Fibroblast of peridontal ligament (primary cell): Measurements from ENCODE around the gene DHCR24.

Source experiments
- DNase-seq: peaks from one replicate; pipeline ENCODE4 v3.0.0-alpha.2; 2010; ENCODE audit errors: extremely low read depth

DHCR24 gene

DNA sequence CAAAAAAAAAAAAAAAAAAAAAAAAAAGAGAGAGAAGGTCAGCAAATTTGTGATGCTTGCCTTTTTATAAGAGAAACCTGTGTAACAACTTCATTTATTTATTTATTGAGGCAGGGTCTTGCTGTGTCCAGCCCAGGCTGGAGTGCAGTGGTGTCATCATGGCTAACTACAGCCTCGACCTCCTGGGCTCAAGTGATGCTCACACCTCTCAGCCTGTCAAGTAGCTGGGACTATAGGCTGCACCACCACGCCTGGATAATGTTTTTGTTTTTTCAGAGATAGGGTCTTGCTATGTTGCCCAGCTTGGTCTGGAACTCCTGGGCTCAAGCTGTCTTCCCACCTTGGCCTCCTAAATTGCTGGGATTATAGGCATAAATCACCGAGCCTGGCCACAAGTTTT lies 42.4 kb downstream of the DHCR24 start:
- no peak for DNase-seq

DNA sequence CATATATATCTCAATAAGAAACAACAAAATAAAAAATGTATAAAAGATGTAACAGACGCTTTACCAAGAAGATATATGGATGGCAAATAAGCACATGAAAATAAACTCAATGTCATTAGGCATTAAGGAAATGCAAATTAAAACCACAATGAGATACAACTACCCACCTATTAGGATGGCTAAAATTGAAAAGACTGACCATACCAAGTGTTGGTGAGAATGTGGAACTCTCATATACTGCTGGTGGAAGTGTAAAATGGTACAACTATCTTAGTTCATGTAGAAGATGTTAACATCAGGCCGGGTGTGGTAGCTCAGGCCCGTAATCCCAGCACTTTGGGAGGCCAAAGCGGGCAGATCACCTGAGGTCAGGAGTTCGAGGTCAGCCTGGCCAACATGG lies 43.5 kb downstream of the DHCR24 start:
- DNase-seq: no peak

DNA sequence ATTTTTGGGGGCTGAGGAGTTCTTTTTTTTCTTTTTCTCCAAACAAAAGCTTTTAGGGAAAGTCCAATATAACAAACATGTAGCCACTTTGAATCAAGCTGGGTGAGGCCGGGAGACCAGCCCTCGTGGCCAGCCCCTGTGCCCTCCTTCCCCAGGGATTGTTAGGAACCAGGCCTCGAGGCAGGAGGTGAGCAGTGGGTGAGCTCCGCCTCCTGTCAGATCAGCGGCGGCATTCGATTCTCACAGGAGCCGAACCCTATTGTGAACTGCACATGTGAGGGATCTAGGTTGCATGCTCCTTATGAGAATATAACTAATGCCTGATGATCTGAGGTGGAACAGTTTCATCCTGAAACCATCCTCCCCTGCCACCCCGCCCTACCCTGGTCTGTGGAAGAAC lies 44.0 kb downstream of the DHCR24 start:
- DNase-seq: no peak

DNA sequence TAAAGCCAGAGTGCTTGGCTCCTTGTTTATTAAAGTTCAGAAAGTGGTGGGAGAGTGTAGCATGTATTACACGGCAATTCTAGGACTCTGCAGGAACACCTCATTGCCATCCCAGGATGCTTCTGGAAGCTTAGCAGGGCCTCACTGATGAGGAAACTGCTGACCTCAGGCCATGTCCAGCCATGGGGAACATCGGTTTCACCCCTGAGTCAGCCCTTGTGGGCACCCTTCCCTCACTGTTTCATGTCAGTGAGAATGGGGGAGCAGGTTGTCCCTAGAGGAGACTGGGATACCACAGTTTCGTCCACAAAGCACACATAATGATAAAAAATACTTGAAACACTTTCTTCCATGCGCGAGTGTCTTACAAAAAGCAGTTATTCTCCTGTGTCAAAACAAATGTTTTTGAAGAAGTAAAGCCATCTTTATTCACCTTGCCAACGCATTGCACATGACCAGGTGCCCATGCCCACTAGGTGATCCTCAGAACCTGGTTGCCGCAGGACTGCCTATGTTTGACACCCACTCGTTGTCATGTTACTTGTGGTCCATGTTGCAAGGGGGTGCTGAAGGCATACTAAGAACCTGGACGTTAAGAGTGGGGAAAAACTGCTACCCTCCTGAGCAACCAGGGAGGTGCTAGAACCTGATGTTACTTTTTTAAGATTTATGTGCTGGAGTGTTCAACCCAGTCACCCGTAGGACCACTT lies 44.6 kb downstream of the DHCR24 start:
- no peak for DNase-seq

DNA sequence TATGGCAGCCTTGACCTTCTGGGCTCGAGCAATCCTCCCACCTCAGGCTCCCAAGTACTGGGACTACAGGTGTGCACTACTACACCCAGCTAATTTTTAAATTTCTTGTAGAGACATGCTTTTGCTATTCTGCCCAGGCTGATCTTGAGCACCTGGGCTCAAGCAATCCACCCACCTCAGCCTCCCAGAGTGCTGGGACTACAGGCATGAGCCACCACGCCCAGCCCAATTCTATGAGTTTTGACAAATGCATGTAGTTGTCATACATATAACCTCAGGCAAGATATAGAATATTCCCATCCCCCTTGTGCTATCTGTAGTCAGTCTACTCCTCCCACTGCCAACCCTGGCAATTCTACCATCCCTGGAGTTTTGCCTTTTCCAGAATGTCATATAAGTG lies 47.2 kb downstream of the DHCR24 start:
- DNase-seq: no peak

DNA sequence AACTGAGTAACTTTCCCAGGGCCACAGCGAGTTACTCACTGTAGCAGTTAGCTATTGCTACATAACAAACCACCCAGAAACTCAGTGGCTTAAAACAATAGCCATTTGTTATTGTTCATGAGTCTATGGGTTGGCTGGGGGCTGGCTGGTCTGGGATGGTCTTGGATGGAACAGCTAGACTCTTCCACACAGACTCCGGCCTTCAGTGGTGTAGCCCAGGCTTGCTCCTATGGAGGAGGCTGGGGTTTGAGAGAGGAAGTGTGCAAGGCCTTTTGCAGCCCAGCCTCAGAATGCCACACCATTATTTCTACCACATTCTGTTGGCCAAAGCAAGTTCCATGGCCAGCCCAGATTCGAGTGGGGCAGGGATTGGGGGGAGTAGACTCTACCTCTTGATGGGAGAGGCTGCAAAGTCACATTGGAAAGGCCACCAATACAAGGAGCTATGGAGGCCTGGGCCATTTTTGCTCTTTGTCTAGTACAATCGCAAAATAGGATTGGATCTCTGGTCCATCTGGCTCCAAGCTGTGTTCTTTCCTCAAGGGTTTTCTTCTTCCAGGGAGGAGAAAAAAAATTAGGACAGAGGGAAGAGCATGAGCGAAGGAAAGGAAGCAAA lies 48.3 kb downstream of the DHCR24 start:
- no peak for DNase-seq

DNA sequence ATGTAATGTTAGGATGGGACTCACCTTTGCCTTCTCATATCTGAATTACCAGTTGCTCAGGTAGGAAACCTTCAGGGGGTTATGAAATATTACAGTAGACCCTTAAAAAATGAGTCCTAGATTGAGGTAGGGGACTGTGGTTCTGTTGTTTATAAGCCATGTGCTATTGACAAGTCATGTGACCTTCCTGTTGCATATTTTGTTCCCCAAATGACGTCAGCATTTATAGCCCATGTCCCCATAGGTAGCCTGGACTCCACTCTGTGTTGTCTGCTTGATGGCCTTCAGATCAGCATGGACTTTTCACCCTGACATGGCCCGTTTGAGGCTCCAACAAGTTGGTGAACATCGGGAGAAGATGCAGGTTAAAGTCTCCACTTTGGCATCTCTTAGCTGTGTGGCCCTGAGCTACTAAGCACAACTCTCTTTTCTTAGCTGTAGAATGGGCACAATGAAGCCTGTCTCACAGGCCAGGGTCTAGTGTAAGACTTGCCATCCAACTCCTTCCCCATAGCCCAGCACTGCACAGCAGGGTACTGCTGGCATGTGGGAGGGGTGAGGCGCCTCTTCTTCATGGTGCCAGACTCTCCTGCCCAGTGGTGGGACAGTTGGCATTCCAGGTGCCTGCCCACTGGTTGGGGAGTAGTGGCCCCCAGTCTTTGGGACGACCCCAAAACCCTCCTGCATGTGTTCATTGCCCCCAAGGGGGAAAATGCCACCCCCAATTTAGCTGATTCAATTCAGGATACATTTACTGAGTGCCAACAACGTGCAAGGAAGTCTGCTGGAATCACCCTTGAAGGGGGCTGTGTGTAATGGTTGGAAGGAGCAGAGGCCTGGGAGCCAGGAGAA lies 49.8 kb downstream of the DHCR24 start:
- no peak for DNase-seq

DNA sequence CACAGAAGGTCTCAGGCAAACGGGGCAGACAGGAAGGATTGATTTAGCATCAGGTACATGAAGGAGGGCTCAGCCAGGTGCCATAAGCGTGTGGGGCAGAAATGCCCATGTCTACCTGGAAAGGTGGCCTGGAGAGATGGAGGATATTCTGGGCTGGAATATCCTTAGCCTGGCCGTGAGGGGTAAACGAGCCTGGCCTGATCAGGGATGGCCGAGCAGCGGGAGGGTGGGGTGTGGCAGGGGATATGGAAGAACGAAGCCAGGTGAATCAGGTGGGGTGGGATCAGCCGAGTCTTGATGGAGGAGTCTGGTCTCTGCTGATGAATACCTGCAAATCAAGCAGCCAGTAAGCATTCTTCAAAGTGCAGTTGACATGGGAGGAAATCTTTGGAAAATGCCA lies 50.4 kb downstream of the DHCR24 start:
- DNase-seq: no peak

DNA sequence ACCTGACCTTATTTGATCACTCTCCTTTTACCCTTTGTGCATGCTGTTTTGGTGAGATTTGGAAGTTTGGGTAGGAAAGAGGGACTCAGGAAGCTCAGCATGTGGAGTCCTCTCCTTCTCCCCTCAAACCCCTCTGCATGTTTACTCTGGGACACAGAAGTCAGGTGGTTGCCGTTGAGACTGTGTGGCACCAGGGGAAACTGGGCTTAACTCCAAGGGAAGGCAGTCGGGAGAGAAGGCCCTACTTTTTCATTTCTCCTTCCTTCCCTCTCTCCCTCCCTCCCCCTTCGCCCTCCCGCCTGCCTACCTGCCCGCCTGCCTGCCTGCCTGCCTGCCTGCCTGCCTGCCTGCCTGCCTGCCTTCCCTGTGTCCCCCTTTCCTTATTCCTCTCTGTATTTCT lies 51.0 kb downstream of the DHCR24 start:
- DNase-seq: no peak

DNA sequence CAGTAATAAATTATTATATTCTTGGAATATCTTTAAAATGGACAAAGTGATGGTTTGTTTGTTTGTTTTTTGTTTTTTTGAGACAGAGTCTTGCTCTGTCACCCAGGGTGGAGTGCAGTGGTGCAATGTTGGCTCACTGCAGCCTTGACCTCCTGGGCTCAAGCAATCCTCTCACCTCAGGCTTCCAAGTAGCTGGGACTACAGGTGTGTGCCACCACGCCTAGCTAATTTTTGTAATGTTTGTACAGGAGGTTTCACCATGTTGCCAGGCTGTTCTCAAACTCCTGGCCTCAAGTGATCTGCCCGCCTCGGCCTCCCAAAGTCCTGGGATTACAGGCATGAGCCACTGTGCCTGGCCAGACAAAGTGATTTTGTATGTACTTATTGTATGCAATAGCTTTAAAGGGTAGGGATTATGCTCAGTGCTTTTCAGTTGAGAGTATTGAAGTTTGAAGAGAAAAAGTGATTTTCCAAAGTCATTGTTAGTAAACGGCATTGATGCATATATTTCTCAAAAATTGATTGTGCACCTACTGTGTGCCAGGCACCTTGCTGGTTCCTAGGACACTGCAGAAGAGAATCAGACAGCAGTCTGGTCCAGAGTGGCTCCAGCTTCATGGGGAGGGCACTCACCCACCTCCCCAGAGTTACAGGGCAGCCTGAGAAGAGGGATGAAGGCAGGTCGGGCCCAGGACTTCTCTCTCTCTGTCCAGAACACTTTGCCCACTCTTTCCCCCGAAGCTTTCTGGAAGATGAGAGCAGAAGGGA lies 51.7 kb downstream of the DHCR24 start:
- no peak for DNase-seq

DNA sequence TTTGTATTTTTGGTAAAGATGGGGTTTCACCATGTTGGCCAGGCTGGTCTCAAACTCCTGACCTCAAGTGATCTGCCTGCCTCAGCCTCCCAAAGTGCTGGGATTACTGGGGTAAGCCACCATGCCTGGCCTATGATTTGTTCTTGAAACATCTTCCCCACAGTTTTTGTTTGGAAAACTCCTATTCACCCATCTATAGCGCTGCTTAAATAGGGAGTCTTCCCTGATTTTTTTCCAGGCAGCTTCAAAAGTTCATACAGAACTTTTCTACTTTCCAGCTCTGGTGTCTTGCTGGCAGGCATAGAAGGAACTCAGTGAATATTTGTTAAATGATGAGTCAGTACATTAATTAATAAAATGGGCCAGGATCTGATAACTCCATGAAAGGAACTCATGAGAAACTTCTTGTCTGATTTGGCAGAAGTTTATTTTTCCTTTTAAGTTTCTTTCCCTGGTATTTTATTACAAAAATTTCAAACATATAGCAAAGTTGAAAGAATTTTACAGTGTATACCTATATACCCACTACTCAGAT lies 52.9 kb downstream of the DHCR24 start:
- no peak for DNase-seq

DNA sequence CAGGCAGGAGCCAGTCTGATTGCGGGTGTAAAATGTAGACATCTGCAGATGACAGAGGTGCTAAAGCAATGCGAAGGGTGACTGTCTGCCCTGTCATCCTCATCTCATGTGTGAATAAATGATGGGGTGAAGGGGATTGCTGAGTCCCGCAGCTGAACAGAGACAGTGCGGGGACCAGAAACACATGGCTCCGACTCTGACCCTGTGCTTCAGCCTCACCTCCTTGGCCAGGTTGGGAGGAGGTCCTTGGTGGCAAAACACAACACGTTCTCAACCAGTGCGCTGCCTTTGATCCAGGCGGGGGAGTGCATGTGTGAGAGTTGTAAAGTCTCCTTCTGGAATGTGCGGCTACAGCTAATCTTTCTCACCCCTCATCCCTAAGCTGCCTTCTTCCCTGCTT lies 53.9 kb downstream of the DHCR24 start:
- DNase-seq: no peak

DNA sequence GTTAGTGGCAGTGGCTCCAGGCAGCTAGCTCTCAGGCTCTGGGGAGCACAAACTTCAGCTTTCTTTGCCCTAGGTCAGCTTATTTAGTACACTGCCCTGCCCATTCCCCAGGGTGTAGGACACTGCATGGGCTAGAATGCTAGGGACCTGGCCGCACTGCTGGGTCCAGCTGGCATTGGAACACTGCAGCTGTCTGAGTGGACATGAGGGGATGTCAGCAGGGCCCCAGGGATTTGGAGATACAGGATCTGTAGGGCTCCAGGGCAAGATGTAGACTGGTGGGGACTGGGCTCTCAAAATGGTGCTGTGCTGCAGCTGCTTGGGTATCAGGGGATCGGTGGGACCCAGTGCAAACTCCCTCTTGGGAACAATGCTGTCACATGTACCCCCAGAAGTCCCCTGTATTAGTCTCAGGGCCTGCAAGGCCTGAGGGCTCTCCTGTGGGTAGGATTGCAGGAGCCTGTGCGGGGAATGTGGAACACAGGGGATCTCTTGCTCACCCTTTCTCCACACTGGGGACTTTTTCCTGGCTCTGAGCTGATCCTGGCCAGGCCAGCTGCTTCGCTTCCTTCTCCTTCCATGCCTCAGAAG lies 60.7 kb downstream of the DHCR24 start:
- no peak for DNase-seq

DNA sequence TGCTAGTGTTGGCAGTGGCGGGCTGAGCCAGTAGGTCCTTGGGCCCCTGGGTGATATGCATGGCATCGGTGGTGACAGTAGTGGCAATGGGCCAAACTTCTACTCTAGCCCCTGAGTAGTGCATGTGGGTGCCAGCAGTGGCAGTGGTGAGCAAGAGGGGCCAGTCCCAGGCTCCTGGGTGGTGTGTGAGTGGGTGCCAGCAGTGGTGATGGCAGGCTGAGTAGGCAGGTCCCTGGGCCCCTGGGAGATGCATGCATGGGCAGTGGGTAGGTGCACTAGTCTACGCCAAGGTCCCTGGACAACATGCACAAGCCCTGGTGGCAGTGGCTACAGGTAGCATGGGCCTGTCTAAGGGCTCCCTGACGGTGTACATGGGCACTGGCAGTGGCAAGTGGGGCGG lies 61.3 kb downstream of the DHCR24 start:
- DNase-seq: no peak

DNA sequence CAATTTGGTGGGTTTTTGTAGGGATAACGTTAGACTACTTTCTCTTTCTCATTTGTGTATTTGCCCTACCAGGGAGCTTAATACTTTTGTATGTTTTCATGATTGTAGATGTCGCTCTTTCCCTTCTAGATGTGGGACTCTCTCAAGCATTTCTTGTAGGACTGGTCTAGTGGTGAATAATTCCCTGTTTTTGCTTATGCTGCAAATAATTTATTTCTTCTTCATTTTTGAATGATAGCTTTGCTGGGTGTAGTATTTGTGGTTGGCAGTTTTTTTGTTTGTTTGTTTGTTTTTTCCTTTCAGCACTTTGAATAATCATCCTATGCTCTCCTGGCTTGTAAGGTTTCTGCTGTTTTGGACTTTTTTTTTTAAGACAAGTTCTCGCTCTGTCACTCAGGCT lies 63.3 kb downstream of the DHCR24 start:
- no peak for DNase-seq

DNA sequence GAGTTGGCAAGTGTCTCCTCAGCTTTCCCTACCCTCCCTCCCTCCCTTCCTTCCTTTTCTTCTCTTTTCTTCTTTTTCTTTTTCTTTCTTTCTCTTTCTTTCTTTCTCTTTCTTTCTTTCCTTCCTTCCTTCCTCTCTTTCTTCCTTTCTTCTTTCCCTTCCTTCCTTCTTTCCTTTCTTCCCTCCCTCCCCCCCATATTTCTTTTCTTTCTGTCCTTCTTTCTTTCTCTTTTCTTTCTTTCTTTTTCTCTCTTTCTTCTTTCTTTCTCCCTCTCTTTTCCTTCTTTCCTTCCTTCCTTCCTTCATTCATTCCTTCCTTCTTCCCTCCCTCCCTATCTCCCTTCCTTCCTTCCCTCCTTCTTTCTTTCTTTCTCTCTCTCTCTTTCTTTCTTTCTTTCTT lies 67.3 kb downstream of the DHCR24 start:
- DNase-seq: no peak

DNA sequence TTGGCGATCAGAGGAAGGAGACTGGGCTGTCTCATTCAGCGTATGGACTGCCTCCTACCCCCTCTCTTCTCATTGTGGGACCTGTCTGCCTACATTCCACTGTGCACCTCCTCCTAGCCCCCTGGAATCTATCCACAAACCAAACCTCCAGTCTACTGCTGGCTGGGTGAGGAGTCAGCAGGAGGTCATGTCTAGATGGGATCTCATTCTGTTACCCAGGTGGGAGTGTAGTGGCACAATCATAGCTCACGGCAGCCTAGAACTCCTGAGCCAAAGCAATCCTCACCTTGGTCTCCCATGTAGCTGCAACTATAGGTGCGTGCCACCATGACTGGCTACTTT lies 67.8 kb downstream of the DHCR24 start:
- no peak for DNase-seq

DNA sequence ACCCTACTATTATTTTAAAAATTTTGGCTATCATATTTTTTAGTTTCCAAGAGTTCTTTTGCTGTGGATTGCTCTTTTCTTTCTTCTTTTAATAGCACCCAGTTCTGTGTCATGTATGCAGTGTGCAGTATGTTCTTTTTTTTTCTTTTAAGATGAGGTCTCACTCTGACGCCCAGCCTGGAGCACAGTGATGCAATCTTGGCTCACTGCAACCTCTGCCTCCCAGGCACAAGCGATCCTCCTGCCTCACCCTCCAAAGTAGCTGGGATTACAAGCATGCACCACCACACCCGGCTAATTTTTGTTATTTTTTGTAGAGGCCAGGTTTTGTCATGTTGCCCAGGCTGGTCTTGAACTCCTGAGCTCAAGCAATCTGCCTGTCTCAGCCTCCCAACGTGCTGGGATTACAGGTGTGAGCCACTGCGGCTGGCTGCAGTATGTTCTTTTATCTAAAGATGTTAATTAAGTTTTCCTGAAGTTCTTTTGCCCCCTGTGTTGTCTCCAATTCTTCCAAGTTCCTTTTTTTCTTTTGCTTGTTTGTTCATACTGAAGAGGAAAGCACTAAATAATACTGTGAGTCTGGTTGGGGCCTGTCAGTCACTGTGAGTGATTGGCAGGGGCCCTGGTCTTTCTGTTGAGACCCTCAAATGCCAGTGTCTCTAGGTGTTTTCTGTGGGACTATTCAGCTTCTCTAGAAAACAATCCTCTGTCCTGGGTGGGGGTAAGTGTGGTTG lies 68.4 kb downstream of the DHCR24 start:
- DNase-seq: peak; percentile 9

DNA sequence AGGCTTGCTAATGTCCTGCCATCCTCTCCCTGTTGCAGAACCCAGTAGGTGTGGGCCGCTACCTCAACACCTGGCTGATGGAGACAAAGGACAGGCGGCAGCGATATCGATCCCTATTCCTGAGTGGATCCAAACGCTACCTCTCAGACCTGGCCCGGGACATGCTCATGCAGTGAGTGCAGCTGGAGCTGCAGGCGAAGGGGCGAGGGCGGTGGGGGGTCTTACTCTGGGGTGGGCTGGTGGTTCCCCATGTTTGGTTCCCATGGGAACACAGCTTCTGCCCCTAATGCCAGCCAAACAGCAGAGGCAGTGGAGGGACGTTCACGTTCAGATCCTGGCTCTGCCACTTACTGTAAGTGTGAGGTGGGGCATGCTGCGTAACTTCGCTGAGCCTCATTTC lies 70.0 kb downstream of the DHCR24 start:
- no peak for DNase-seq

DNA sequence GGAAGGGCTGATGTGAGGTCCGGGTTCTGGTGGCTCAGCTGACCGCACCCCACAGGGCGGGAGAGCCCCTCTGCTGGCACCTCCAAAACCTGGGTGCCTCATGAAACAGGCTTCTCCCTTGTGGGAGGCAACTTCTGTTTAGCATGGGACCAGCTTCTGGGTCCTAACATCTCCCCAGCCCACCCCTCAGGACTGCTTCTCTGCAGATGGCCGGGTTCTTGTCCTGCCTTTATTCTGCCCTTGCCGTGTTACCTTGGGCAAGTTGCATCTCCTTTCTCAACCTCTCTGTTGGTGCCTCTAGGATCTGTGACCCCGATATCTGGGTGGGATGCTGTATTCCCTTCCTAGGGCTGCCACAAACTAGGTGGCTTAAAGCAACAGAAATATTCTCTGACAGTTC lies 70.9 kb downstream of the DHCR24 start:
- no peak for DNase-seq
